HG03571 (cell line): ENCODE results near the gene MEAK7.

Experiments used
- ATAC-seq: cut with Tn5 transposase; IDR thresholded peaks from one replicate; pipeline ENCODE4 v1.9.1; 2021; ENCODE audit not compliant: unreplicated experiment

Gene MEAK7

DNA sequence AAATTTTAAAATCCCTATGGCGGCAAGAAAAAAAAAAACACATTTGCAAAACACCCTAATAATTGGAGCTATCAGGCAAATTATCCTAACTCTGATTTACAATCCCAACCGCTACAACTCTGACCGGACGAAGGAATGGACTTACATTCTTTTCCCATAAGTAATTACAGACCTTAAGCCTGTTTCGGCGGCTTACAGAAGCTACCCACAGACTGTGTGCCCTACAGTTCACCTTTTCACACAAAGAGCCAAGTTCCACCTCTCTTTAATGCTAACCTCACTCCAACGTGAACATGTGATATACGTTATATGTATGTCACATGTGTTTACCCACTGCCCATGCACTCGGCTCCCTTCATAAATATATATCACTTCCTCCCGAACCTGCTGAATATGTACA, 8.7 kb upstream of the MEAK7 start:
- ATAC-seq = no peak

DNA sequence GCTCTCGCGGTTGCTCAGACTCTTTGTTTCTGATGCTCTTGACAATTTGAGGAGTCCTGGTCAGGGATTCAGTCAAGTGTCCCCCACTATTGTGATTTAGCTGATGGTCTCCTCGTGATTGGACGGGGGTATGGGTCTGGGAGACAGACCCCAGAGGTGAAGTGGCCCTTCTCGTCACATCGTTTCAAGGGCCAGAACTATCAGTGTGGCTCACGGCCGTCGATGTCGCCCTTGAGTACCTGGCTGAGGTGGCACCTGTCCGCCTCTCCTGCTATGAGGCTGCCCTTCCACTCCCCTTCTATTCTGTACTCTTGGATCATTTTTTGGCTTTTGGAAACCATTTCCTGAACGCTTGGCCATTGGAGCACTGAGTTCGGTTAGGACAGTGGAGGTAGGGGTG, 7.4 kb upstream of the MEAK7 start:
- ATAC-seq = no peak

DNA sequence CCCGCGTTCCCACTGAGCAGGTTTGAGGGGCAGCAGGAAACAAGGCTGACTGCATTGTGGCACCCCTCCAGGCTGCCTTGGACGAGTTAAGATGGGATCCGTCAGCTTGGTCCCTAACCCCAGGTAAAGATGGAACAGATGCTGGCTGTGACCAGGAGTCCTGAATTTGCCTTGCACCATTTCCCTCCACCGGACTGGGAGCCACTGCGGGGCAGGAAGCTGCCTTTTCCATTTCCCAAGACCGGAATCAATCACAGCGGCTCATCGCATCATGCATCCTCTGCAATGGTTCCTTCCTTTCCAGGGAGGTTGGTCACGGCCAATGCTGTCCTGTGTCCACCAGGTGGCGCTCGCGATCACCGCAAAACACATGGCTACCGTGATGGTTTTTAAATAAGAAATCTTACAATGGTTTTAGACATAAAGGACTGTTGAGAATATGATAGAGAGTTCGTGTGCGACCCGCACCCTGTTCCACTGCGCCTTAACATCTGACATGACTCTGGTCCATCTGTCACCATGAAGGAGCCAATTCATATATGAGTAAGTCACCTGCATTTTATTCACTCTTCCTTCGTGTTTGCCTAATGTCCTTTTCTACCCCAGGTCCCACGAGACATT, 6.8 kb upstream of the MEAK7 start:
- no peak for ATAC-seq

DNA sequence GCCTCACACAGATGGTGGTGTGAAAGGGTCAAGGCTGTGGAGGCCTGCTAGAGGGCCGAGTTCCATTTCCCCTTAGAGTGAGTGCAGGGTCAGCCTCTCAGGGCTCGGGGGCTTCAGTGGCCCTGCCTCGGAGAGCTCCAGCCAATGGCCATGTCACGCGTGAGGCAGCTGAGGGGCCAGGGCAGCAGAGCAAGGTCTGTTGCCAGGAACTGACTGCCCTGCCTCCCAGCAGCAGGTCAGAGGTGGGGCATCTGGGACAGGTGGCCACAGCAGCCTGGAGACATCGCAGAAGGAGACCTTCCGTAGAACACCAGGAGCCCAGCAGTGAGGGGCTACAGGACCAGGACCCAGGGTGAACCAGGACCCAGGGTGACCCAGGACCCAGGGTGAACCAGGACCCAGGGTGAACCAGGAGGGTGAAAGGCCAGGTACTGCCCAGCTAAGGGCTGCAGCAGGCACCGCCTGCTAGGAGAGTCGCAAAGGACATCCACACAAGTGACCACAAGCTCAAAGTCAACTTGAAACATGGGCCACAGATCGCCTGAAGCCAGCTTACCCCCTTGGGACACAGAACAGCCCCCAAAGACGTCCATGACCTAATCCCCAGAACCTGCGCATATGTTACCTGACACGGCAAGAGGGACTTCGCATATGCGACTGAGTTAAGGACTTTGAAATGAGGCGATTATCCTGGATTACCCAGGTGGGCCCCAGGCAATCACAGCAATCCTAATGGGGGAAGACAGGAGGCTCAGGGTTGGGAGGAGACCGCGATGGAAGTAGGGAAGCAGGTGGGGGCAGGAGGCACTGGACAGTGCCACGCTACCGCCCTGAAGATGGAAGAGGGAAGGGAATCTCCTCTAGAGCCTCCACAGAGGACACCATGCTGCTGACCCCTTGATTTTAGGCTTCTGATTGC, 4.8 kb upstream of the MEAK7 start:
- no peak for ATAC-seq

DNA sequence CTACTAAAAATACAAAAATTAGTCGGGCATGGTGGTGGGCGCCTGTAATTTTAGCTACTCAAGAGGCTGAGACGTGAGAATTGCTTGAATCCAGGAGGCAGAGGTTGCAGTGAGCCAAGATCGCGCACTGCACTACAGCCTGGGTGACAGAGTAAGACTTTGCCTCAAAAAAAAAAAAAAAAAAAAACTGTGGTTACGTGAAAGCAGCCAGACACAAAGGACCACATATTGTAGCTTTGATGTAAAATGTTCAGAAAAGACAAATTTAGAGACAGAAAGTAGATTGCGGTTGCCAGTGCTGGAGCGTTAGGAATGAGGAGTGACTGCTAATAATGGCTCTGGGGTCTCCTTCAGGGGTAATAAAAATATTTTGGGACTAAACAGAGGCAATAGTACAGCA, 4.0 kb upstream of the MEAK7 start:
- ATAC-seq = no peak

DNA sequence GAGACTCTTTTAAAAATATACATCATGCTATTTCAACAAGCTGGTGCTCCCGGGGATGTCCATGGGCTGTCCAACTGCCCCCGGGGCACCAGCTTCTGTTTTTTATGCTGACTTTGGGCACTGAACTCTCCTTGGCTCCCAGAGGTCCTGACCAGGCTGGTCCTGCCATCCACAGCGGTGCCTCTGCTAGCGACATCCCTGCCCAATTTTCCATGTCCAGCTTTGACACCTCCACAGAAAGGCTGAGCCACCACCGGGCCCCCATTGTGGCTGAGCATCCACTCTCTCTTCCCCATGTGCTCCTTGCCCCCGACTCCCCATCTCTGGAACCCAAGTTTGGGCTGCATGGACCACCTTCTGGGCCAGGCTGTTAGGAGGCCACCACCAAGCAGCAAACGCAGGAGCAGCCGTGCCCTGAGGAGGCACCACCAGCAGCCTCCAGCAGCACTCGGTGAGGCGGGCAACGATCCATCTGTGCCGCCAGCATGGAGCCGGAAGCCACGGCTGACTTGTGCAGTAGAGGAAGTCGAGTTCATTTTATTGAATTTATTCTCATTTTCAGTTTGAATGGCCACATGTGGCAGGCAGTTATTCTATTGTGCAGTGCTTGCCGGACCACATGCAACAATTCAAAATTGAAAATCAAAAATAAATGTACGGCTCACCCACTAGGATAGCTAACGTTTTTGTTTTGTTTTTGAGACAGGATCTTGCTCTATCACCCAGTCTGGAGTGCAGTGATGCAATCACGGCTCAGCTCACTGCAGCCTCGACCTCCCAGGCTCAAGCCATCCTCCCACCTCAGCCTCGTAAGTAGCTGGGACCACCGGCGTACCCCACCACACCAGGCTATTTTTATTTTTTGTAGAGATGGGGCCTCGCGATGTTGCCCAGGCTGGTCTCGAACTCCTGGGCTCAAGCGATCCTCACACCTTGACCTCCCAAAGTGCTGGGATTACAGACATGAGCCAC, 2.8 kb upstream of the MEAK7 start:
- ATAC-seq = no peak

DNA sequence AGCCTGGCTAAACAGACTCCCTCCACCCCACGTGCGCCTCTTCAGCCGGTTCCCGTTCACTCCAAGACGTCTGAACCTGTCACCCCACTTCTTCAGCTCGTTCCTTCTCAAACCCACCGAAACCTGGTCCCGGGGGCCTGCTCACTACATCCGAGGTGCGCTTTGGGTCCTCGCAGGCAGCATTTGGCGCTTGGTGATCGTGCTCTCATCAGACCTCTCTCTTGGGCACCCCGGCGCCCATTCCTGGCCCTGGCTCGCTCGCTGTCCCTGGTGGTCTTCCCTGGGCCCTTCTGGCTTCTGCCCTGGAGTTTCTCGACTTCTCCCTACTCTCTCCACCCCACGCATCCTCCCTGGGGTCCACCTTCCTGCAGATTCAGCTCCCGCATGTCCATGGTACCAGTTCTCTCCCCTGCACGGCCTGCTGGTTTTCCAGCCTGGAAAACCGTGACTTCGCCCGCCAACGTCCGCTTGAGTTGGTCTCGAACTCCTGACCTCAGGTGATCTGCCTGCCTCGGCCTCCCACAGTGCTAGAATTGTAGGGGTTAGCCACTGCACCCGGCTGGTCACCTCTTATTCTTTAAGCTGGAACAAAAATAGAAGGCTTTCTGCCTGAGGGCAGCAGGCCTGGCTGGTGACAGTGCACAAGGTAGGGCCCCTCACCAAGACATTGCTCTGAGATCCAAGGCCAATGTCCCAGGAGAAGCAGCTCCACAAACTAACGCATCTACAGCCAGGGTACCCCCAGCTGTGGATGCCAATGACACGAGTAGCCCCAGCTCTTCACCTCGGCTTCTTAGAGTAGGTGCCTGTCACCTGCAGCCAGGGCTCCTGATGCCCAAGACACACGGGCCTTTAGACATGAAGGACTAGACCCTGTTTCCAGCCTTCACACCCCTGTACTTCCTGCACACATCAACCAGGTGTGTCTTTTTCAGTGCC, 1.1 kb upstream of the MEAK7 start:
- ATAC-seq = no peak

DNA sequence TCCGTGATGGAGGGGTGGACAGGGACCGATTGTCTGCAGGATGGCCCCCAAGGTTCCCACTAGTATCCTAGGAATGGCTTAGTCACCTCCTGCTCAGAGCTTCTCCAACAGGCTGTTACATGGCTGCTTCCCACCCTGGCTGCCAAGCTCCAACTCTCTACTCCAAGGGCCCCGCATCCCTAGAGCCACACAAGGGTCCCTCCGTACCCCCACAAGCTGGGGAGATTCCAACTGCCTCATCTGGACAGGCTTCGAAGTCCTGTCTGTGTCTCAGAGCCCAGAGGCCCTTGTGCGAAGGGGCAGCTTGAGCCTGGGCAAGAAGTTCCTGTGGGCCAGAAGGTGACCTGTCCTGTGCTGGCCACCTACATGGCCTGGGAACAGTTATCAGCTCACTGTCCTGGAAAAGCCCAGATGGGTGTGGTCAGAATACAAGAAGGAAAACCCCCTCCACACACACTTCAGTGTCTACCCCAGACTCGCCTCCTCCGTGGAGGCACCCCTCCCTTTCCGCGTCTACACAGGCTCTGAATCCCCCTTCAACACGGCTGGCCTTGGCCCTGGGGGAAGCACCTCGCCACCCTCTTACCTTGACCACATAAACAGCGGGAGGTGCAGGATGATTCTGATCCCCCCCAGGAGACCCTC, 586 bp downstream of the MEAK7 start:
- ATAC-seq = no peak

DNA sequence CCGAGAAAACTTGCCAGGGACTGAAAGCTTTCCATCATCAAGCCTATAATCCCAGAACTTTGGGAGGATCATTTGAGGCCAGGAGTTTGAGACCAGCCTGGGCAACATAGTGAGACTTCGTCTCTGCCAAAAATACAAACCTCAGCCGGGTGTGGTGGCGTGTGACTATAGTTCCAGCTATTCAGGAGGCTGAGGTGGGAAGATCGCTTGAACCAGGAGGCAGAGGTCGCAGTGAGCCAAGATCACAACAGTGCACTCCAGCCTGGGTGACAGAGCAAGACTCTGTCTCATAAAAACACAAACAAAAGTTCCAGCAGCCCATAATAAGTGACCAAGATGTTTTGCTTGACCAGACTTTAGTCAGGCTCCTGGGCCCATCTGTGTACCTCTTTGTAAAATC, 1.9 kb downstream of the MEAK7 start:
- no peak for ATAC-seq

DNA sequence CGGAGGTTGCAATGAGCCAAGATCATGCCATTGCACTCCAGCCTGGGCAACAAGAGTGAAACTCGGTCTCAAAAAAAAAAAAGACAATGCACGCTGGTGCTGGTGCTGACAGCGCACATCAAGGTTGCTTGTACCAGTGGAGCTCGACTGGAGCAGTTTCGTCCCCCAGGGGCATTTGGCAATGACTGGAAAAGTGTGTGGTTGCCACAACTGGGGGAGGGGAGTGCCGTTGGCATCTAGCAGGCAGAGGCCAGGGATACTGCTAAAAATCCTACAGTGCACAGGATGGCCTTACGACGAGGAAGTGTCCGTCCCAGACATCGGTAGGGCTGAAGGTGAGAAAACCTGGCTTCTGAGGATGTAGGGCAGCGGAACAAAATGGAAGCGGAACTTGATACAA, 2.4 kb downstream of the MEAK7 start:
- ATAC-seq = no peak

DNA sequence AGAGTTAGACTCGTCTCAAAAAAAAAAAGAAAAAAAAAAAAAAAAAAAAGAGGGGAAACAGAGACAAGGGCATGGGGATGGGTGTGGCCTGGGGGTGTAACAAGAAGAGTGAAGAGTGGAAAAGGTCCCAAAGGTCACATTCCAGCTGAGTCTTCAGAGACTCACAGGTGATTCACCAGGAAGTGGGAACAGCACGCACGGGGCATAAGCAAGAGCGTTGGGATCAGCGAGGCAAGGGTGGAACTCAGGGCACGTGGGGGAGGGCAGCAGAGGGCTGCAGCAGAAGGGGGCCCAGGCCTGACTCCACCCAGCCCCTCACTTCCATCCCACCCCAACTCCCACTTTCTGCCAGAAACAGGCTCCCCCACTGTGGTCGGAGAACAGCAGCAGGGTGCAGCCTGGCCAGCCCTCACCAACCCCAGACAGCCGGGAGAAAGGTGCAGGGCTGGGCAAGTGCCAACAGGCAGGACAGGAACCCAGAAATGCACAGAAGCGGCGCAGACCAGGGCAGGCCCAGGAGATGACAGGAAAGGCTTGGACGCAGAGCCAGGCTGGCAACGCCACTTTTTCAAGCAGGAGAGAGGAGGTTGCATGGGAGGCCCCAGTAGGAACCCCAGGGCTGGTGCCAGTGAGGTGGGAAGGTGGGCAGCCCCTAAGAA, 3.3 kb downstream of the MEAK7 start:
- no peak for ATAC-seq

DNA sequence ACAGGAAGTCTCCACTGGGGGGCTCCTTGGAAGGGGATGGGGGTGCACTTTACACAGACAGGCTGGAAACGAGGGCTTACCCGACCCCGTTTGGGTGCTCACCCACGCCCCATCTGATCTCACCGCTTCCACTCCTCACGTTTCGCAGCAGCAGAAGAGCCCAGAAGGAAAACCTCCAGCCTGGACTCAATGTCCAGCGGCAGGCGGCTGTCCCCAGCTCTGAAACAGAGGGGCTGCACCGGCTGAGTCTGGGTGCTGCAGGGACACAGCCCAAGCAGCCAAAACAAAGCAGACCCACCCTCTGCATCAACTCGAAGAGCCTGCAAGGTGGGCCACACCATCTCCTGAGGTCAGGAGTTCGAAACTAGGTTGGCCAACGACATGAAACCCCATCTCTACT, 3.9 kb downstream of the MEAK7 start:
- no peak for ATAC-seq

DNA sequence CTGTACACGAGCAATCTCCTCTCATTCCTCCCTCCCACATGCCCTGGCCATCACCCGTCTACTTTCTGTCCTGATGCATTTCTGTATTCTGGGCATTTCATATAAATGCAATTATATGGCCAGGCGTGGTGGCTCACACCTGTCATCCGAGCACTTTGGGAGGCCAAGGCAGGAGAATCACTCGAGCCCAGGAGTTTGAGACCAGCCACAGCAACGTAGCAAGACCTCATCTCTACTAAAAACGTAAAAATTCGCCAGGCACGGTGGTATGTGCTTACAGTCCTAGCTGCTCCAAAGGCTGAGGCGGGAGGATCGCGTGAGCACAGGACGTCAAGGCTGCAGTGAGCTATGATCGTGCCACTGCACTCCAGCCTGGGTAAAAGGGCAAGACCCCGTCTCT, 4.8 kb downstream of the MEAK7 start:
- ATAC-seq = no peak

DNA sequence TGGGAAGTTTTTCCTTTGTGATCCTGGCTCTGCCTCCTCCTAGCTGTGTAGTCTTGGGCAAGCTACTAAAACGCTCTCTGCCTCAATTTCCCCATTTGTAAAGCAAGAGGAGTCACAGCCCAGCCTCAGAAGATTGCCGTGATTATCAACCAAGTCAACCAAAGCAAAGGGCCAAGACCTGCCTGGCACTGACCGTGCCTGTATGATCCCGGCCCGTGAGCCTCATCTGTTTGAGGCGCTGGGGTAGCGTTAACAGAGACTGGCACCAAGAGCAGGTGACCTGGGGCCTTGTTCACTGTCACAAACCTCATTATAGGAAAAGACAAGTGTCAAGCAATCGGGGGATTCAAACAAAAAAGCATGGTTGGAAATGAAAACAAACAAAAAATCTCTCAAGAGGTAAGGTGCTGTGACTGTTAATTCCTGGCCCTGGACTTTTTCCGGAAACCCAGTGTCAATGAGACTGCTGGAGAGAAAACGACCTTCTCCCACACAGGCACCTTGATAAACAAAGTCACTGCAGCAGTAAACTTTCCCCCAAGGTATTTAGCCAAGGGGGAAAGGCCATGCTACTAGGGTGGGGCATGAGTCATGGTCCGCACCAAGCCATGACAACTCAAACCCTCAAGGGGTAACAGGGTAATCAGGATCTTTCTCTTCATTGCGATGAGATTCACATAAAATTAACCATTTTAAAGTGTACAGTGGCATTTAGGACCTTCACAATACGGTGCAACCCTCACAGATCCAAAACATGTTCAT, 5.4 kb downstream of the MEAK7 start:
- no peak for ATAC-seq

DNA sequence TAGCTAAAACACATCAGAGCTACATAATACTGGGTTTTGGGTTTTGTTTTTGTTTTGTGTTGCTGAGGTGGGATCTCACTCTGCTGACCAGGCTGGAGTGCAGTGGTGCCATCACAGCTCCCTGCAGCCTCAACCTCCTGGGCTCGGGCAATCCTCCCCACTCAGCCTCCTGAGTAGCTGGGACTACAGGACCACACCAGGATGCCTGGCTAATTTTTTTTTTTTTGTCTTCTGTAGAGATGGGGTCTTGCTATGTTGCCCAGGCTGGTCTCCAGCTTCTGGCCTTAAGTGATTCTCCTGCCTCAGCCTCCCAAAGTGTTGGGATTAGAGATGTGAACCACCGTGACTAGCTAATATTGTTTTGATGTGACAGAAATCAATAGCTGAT, 6.2 kb downstream of the MEAK7 start:
- no peak for ATAC-seq

DNA sequence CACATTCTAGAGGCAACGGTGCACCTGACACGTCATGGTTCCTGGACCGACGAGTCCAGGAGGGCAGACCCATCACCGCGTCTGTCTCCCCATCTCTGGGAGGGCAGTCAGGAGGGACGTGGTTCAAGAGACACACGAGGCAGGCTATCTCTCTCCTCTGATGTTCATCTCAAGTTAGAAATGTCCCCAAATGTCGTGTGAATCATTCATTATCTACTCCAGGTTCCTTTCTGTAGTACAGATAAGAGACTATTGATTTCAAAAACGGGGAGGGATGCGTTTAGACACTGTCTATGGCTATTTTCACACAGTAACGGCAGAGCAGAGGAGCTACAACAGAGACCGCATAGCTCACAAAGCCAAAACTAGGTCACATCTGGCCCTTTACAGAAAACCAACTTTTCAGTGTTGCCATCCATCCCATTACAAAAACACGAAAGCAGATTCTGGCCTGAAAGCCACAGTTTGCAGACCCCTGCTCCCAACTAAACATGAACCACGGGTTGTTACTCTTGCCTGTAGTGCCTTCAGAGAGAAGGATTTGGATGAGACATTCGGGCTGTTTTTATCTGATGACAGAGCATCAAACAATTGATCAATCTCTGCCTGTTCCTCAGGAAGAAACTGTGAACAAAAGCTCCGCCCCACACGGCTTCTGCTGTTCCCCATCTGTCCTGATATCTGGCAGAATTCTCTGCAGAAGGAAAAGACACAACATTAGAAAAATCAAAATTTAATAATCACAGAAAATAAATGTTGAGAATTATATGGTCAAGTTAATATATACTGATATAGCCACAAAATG, 6.8 kb downstream of the MEAK7 start:
- ATAC-seq = no peak

DNA sequence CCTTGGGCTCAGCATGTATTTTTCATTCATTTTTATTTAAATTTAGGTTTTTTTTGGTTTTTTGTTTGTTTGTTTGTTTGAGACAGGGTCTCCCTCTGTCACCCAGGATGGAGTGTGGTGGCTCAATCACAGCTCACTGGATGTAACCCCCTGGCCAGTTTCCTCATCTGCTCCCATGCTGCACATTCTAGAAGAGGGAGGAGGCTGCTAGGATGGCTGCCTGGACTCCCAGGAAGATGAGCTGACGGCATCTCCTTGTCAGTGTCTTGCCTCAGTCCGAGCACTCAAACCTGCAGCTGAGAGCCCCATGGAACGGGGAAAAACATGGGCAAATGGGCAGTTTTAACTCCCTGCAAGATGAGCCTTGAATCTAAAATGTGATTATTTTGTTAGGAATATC, 7.5 kb downstream of the MEAK7 start:
- ATAC-seq = no peak

DNA sequence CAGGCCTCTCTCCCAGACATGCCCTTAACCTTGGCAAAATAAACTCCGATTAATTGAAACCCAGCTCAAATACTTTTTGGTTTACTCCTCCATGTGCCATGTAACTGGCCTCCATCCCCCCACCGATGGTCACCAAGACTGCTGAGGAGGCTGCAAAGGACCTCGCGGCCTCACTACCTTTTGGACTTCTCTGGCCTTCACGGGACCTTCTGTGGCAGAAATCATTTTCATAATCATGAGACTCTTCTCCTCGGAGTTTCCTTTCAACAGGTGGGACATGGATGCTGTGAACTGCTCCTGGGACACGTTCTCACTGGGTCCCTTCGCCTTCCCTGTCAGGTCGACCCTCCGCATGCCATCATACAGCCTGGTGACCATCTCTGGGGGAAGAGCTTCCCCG, 9.0 kb downstream of the MEAK7 start:
- no peak for ATAC-seq
